Gastroesophageal sphincter (tissue), 2 donors: ENCODE data around the gene PAK1IP1.

Source experiments
- POLR2A ChIP-seq, 2 donors: fragments of 450-650 bp; IDR thresholded peaks; one replicate each; pipeline ENCODE4 v1.6.1; 2017; ENCODE audit warnings: antibody characterized with exemption in 2 of 2, mild to moderate bottlenecking in 2 of 2, moderate library complexity in 1 of 2
- POLR2AphosphoS5 ChIP-seq: sonication (generic); formaldehyde crosslinking; IDR thresholded peaks from one replicate; pipeline ENCODE4 v1.6.1; 2017; ENCODE audit warnings: antibody characterized with exemption

GRCh38 chr6:10690651-10691445 lies 3.9 kb upstream of the PAK1IP1 start:
- no peak for TF ChIP-seq POLR2A (IDR thresholded peaks at IDR 0.05)
- TF ChIP-seq POLR2AphosphoS5, result no peak
